HFFc6 (cell line): ENCODE measurements around the gene IL17D. TPM values are rescaled to one million over a fixed set of nuclear protein-coding genes. Genes with fewer than 3 reads are reported as not detected.

Experiments
- DNase-seq: peaks from one replicate; pipeline ENCODE4 v3.0.0-alpha.2; 2018
- H3K27ac Mint-ChIP-seq: 2 replicates; pipeline ENCODE4 v1.8.0; 2020; ENCODE audit warnings: mild to moderate bottlenecking, mixed read lengths
- H3K27me3 Mint-ChIP-seq: 2 replicates; pipeline ENCODE4 v1.8.0; 2021; ENCODE audit warnings: mild to moderate bottlenecking, moderate library complexity, mixed read lengths; ENCODE audit not compliant: insufficient read depth
- H3K36me3 Mint-ChIP-seq: 2 replicates; pipeline ENCODE4 v1.8.0; 2021; ENCODE audit warnings: low read depth, mixed read lengths
- H3K4me1 Mint-ChIP-seq: 2 replicates; pipeline ENCODE4 v1.8.0; 2020; ENCODE audit warnings: low read depth, mixed read lengths
- H3K4me3 Mint-ChIP-seq: 2 replicates; pipeline ENCODE4 v1.8.0; 2020; ENCODE audit warnings: mild to moderate bottlenecking, moderate library complexity, mixed read lengths
- H3K9me3 Mint-ChIP-seq: 2 replicates; pipeline ENCODE4 v1.8.0; 2020; ENCODE audit warnings: mild to moderate bottlenecking, mixed read lengths
- total RNA-seq, 6 experiments: library from RNA; stranded (reverse); fragmentation: NEBNext Ultra II Directional; extraction: Animal tissue kit (Norgen Biotek cat#: 25700); gene quantifications; 2 replicates in 1 of 6; 3 replicates in 5 of 6; pipeline ENCODE4 v1.2.3, GENCODE V29; 2021
- TF ChIP-seq, protein P1 (sequence below): fragments of 200-600 bp; sonication (generic); IDR thresholded peaks from 2 replicates; pipeline ENCODE4 v1.5.0; 2021; ENCODE audit warnings: antibody characterized with exemption, mild to moderate bottlenecking

Gene IL17D
- total RNA-seq, 6 experiments from 2014 or later, result 0.28 to 0.99 (median 0.61) TPM

GRCh38 chr13:20702530-20702914 lies 977 bp upstream of the IL17D start:
- no peak for DNase-seq
- H3K4me3 Mint-ChIP-seq, result peak overlapping the region; percentile 91
- TF ChIP-seq, protein P1, sequence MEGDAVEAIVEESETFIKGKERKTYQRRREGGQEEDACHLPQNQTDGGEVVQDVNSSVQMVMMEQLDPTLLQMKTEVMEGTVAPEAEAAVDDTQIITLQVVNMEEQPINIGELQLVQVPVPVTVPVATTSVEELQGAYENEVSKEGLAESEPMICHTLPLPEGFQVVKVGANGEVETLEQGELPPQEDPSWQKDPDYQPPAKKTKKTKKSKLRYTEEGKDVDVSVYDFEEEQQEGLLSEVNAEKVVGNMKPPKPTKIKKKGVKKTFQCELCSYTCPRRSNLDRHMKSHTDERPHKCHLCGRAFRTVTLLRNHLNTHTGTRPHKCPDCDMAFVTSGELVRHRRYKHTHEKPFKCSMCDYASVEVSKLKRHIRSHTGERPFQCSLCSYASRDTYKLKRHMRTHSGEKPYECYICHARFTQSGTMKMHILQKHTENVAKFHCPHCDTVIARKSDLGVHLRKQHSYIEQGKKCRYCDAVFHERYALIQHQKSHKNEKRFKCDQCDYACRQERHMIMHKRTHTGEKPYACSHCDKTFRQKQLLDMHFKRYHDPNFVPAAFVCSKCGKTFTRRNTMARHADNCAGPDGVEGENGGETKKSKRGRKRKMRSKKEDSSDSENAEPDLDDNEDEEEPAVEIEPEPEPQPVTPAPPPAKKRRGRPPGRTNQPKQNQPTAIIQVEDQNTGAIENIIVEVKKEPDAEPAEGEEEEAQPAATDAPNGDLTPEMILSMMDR, result no peak
- no peaks in the 10 kb centered on the region for H3K9me3 Mint-ChIP-seq
- no peaks in the 10 kb centered on the region; the same call in 1 of the 2 replicates for H3K36me3 Mint-ChIP-seq
- H3K4me1 Mint-ChIP-seq, result peaks cover 21% of the 10 kb centered on the region
- no peak overlapping the region for H3K27ac Mint-ChIP-seq
- H3K27me3 Mint-ChIP-seq, result peaks cover 26% of the 10 kb centered on the region

DNA sequence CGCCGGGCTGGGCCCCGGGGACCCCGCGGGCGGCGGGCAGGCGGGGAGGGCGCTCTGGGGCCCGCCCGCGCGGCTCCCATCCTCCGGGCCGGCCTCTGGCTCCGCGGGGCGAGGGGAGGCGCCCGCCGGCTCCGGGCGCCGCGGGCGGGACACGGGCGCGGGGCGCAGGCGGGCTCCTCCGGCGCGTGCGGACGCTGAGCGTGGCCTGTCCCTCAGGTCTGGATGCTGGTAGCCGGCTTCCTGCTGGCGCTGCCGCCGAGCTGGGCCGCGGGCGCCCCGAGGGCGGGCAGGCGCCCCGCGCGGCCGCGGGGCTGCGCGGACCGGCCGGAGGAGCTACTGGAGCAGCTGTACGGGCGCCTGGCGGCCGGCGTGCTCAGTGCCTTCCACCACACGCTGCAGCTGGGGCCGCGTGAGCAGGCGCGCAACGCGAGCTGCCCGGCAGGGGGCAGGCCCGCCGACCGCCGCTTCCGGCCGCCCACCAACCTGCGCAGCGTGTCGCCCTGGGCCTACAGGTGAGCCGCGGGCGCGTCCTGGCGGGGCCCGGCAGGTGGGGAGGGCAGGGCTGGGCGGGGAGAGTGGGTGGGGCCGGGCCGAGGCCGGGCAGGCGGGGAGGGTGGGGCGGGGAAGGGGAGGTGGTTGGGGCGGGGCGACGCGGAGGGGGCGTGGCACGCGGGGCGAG lies 420 bp downstream of the IL17D start:
- no peaks in the 10 kb centered on the region; the same call in 1 of the 2 replicates for H3K36me3 Mint-ChIP-seq
- peaks cover 23% of the 10 kb centered on the region for H3K27me3 Mint-ChIP-seq
- peaks cover 32% of the 10 kb centered on the region for H3K4me1 Mint-ChIP-seq
- no peaks in the 10 kb centered on the region for H3K9me3 Mint-ChIP-seq
- no peak overlapping the region for H3K4me3 Mint-ChIP-seq
- TF ChIP-seq, protein P1, result peak; percentile 69
- DNase-seq, result peak; percentile 72
- H3K27ac Mint-ChIP-seq, result no peak overlapping the region

DNA sequence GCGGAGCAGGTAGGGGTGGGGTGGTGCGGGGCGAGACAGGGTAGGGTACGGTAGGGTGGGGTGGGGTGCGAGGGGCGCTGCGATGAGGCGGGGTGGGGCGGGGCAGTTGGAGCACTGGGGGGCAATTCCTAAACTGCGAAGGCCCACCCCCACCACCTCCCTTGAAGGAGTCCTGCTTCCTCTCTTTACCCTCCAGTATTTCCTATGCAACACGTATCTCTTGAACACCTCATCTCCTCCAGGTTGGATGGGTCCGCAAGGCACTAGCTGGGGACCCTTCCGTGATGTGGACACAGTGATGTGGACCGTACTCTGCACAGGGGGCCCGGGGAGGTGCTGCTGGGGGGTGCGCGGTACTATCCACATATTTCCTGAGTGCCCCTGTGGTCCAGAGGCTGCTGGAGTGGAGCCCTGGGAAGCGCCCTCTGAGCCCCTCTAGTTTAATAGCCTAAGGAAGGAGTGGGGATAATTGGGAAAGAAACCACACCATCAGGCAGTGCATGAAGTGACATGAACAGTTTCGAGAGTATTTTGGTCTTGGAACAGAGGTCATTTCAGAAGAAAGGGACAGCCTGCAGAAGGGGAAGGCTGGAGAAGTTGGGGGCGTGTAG lies 1.1 kb downstream of the IL17D start:
- no peak for DNase-seq
- peak overlapping the region; percentile 77 for H3K4me3 Mint-ChIP-seq
- TF ChIP-seq, protein P1, result no peak; the same call in 1 of the 2 replicates
- peaks cover 36% of the 10 kb centered on the region for H3K4me1 Mint-ChIP-seq
- no peak overlapping the region for H3K27ac Mint-ChIP-seq
- H3K36me3 Mint-ChIP-seq, result no peaks in the 10 kb centered on the region; the same call in 1 of the 2 replicates
- H3K9me3 Mint-ChIP-seq, result no peaks in the 10 kb centered on the region
- peaks cover 22% of the 10 kb centered on the region for H3K27me3 Mint-ChIP-seq

GRCh38 chr13:20706661-20707060 lies 3.2 kb downstream of the IL17D start:
- H3K27me3 Mint-ChIP-seq, result peaks cover 8% of the 10 kb centered on the region
- TF ChIP-seq, protein P1, result no peak
- H3K36me3 Mint-ChIP-seq, result no peaks in the 10 kb centered on the region
- no peak overlapping the region for H3K27ac Mint-ChIP-seq
- H3K4me1 Mint-ChIP-seq, result peaks cover 36% of the 10 kb centered on the region
- H3K9me3 Mint-ChIP-seq, result no peaks in the 10 kb centered on the region
- H3K4me3 Mint-ChIP-seq, result no peak overlapping the region
- no peak for DNase-seq

- DNase-seq, result no peak
- Mint-ChIP-seq H3K27ac (peak overlapping the region; percentile 46), H3K4me3 (no peak overlapping the region), H3K4me1 (peaks cover 39% of the 10 kb centered on the region), H3K36me3 (no peaks in the 10 kb centered on the region), H3K27me3 (peaks cover 2% of the 10 kb centered on the region), H3K9me3 (no peaks in the 10 kb centered on the region)
- TF ChIP-seq, protein P1, result no peak
Measured at GRCh38 chr13:20708216-20708615, 4.7 kb downstream of the IL17D start.
